ENCODE results near the gene COG3.

Gene COG3

GRCh38 chr13:45445053-45445452 is 19.7 kb upstream of the COG3 start:
- H3K27ac ChIP-seq (ENCODE audit: low read depth, low read length, poor library complexity, severe bottlenecking), result no peak overlapping the region
- H3K4me1 ChIP-seq (ENCODE audit: insufficient read depth, low read length, severe bottlenecking), result no peaks in the 10 kb centered on the region
- H3F3A ChIP-seq (ENCODE audit: insufficient read depth, low read length), result no peaks in the 10 kb centered on the region
- no peaks in the 10 kb centered on the region for H3K9me3 ChIP-seq (ENCODE audit: low read length)
- H3K4me3 ChIP-seq (ENCODE audit: low read depth, low read length, poor library complexity, severe bottlenecking), result no peak overlapping the region
- H3K4me2 ChIP-seq (ENCODE audit: low read length), result no peak overlapping the region
- TF ChIP-seq CTCF (IDR thresholded peaks at IDR 0.05; ENCODE audit: low read length), result no peak
- TF ChIP-seq EZH2 (IDR thresholded peaks at IDR 0.05; ENCODE audit: borderline replicate concordance, low read length), result no peak
- H2AFZ ChIP-seq (ENCODE audit: low read length), result no peak overlapping the region
- no peaks in the 10 kb centered on the region for H3K79me2 ChIP-seq (ENCODE audit: insufficient read depth, low read length)
- H3K9ac ChIP-seq (ENCODE audit: low read length), result no peak overlapping the region
- no peaks in the 10 kb centered on the region for H3K27me3 ChIP-seq (ENCODE audit: insufficient read depth, low read length)
- no peaks in the 10 kb centered on the region for H3K36me3 ChIP-seq (ENCODE audit: insufficient read depth, low read length)
- H3K9me2 ChIP-seq (ENCODE audit: low read depth, low read length), result no peaks in the 10 kb centered on the region
- no peaks in the 10 kb centered on the region for H4K20me1 ChIP-seq (ENCODE audit: insufficient read depth, low read length)

- Histone ChIP-seq H3K4me3 (ENCODE audit: low read depth, low read length, poor library complexity, severe bottlenecking) (no peak overlapping the region), H2AFZ (ENCODE audit: low read length) (no peak overlapping the region), H3K27ac (ENCODE audit: low read depth, low read length, poor library complexity, severe bottlenecking) (no peak overlapping the region), H3K36me3 (ENCODE audit: insufficient read depth, low read length) (no peaks in the 10 kb centered on the region), H3K9me3 (ENCODE audit: low read length) (no peaks in the 10 kb centered on the region), H3K79me2 (ENCODE audit: insufficient read depth, low read length) (no peaks in the 10 kb centered on the region), H4K20me1 (ENCODE audit: insufficient read depth, low read length) (no peaks in the 10 kb centered on the region), H3K9me2 (ENCODE audit: low read depth, low read length) (no peaks in the 10 kb centered on the region), H3K4me2 (ENCODE audit: low read length) (no peak overlapping the region), H3F3A (ENCODE audit: insufficient read depth, low read length) (no peaks in the 10 kb centered on the region), H3K9ac (ENCODE audit: low read length) (no peak overlapping the region), H3K27me3 (ENCODE audit: insufficient read depth, low read length) (no peaks in the 10 kb centered on the region), H3K4me1 (ENCODE audit: insufficient read depth, low read length, severe bottlenecking) (no peaks in the 10 kb centered on the region)
- TF ChIP-seq EZH2 (IDR thresholded peaks at IDR 0.05; ENCODE audit: borderline replicate concordance, low read length) (no peak), CTCF (IDR thresholded peaks at IDR 0.05; ENCODE audit: low read length) (no peak)
Measured at GRCh38 chr13:45446181-45446580, 18.6 kb upstream of the COG3 start.

DNA sequence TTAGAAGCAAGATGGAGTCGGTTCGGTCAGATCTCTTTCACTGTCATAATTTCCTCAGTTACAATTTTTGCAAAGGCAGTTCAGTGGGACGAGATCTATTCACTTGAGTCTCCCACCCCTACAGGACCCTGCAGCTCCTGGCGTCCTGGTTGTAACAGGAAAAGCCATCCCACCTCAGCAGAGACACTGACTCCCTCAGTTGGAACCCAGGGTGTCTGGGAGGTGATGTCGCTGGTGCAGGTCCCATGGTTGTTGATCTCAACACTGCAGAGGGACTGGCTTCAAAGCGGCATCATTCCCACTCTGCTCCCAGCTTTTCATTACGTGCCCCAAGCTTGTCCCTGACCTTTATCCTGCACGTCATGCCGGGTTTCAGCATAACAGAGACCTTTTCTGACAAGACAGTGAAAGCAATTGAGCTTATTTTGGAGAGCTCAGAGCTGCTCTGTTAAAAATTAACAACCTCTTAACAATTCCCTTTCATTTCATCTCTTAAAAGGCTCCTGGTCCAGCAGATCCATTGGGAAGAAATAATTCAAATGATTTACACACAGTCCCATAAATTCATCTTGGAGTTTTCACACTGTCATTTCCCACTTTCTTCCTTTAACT is 17.6 kb upstream of the COG3 start:
- H3K4me3 ChIP-seq (ENCODE audit: low read depth, low read length, poor library complexity, severe bottlenecking), result no peak overlapping the region
- H4K20me1 ChIP-seq (ENCODE audit: insufficient read depth, low read length), result no peaks in the 10 kb centered on the region
- H3K9me2 ChIP-seq (ENCODE audit: low read depth, low read length), result no peaks in the 10 kb centered on the region
- no peak overlapping the region for H2AFZ ChIP-seq (ENCODE audit: low read length)
- no peaks in the 10 kb centered on the region for H3K27me3 ChIP-seq (ENCODE audit: insufficient read depth, low read length)
- no peaks in the 10 kb centered on the region for H3F3A ChIP-seq (ENCODE audit: insufficient read depth, low read length)
- H3K79me2 ChIP-seq (ENCODE audit: insufficient read depth, low read length), result no peaks in the 10 kb centered on the region
- no peak overlapping the region for H3K4me2 ChIP-seq (ENCODE audit: low read length)
- no peak for TF ChIP-seq EZH2 (IDR thresholded peaks at IDR 0.05; ENCODE audit: borderline replicate concordance, low read length)
- TF ChIP-seq CTCF (IDR thresholded peaks at IDR 0.05; ENCODE audit: low read length), result no peak
- no peak overlapping the region for H3K9ac ChIP-seq (ENCODE audit: low read length)
- no peaks in the 10 kb centered on the region for H3K4me1 ChIP-seq (ENCODE audit: insufficient read depth, low read length, severe bottlenecking)
- no peaks in the 10 kb centered on the region for H3K9me3 ChIP-seq (ENCODE audit: low read length)
- no peak overlapping the region for H3K27ac ChIP-seq (ENCODE audit: low read depth, low read length, poor library complexity, severe bottlenecking)
- no peaks in the 10 kb centered on the region for H3K36me3 ChIP-seq (ENCODE audit: insufficient read depth, low read length)

Data from OCI-LY1 (cell line).